Gastroesophageal sphincter (tissue), 4 donors: ENCODE data around the gene PPM1H. TPM values are rescaled to one million over a fixed set of nuclear protein-coding genes. Genes with fewer than 3 reads are reported as not detected.

Experiments
- ATAC-seq: fragments of 150-250 bp; one replicate; pipeline ENCODE4 v1.9.1; 2016; ENCODE audit warnings: mild to moderate bottlenecking, moderate library complexity
- H3K27ac ChIP-seq, 4 donors: fragments of 200-600 bp; sonication (generic) in 3 of 4; 1 replicate in 3 of 4; 2 replicates in 1 of 4; pipeline ENCODE4 v1.5.1; 2016 to 2019
- H3K27me3 ChIP-seq: fragments of 200-600 bp; sonication (generic); one replicate; pipeline ENCODE4 v1.5.1; 2019
- H3K36me3 ChIP-seq, 2 donors: fragments of 200-600 bp; sonication (generic); one replicate each; pipeline ENCODE4 v1.5.1; 2019; ENCODE audit warnings: control low read depth in 1 of 2
- H3K4me1 ChIP-seq, 3 donors: fragments of 200-600 bp; sonication (generic); 1 replicate in 2 of 3; 2 replicates in 1 of 3; pipeline ENCODE4 v1.5.1; 2016 to 2019; ENCODE audit warnings: control low read depth in 2 of 3
- H3K4me3 ChIP-seq, 2 donors: fragments of 200-600 bp; sonication (generic); one replicate each; pipeline ENCODE4 v1.5.1; 2019; ENCODE audit warnings: mild to moderate bottlenecking in 1 of 2, moderate library complexity in 1 of 2
- H3K9me3 ChIP-seq, 3 donors: fragments of 200-600 bp; sonication (generic); one replicate each; pipeline ENCODE4 v1.5.1; 2017 to 2019; ENCODE audit warnings: control low read depth in 2 of 3
- EP300 ChIP-seq: sonication (generic); formaldehyde crosslinking; IDR thresholded peaks from one replicate; pipeline ENCODE4 v1.6.1; 2017; ENCODE audit warnings: antibody characterized with exemption, mild to moderate bottlenecking
- POLR2A ChIP-seq, 2 donors: fragments of 450-650 bp; IDR thresholded peaks; one replicate each; pipeline ENCODE4 v1.6.1; 2017; ENCODE audit warnings: antibody characterized with exemption in 2 of 2, mild to moderate bottlenecking in 2 of 2, moderate library complexity in 1 of 2
- POLR2AphosphoS5 ChIP-seq: sonication (generic); formaldehyde crosslinking; IDR thresholded peaks from one replicate; pipeline ENCODE4 v1.6.1; 2017; ENCODE audit warnings: antibody characterized with exemption
- WGBS, 2 donors: methylation state at CpG; one replicate each; pipeline ENCODE4 v1.1.5; 2018; ENCODE audit warnings: low coverage in 1 of 2; 5-methylcytosine and 5-hydroxymethylcytosine counted together
- total RNA-seq, 4 donors: library from RNA; depleted of rRNA; stranded (reverse); fragments of >200 nt; gene quantifications; one replicate each; pipeline ENCODE4 v1.1.0, GENCODE V29; 2016
- TF ChIP-seq, protein P1 (sequence below), 4 experiments: fragments of 200-600 bp in 2 of 4; fragments of 450-650 bp in 2 of 4; sonication (generic) in 1 of 4; IDR thresholded peaks; one replicate each; pipeline ENCODE4 v1.5.1; 2017 to 2019; ENCODE audit warnings: antibody characterized with exemption in 4 of 4, mild to moderate bottlenecking in 2 of 4, moderate library complexity in 2 of 4

PPM1H gene
- total RNA-seq, 4 donors from 2014 or later = 1.3 to 1.9 (median 1.6) TPM

DNA sequence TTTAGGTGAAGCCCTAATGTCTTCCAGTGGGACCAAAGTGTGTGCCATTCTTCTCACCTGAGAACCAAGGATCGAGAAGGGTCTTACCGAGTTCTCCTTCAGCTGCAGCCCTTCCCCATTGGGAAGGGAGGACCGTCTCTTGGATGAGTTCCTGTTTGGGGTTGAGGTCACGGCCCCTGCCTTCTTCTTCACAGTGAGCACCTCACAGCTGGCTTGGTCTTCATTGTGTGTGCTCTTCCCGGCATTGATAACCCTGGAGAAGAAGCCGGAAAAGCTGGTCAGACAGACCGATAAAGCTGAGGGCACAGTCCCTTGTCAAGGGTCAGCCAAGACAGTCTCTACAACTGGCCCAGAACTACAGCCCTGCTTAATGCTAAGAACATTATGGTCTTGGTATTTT is 102.9 kb downstream of the PPM1H start:
- Histone ChIP-seq H3K9me3 (no peaks in the 10 kb centered on the region), H3K27ac (no peak overlapping the region), H3K36me3 (no peaks in the 10 kb centered on the region), H3K4me3 (no peak overlapping the region), H3K4me1 (no peaks in the 10 kb centered on the region), H3K27me3 (no peaks in the 10 kb centered on the region)
- TF ChIP-seq, protein P1, sequence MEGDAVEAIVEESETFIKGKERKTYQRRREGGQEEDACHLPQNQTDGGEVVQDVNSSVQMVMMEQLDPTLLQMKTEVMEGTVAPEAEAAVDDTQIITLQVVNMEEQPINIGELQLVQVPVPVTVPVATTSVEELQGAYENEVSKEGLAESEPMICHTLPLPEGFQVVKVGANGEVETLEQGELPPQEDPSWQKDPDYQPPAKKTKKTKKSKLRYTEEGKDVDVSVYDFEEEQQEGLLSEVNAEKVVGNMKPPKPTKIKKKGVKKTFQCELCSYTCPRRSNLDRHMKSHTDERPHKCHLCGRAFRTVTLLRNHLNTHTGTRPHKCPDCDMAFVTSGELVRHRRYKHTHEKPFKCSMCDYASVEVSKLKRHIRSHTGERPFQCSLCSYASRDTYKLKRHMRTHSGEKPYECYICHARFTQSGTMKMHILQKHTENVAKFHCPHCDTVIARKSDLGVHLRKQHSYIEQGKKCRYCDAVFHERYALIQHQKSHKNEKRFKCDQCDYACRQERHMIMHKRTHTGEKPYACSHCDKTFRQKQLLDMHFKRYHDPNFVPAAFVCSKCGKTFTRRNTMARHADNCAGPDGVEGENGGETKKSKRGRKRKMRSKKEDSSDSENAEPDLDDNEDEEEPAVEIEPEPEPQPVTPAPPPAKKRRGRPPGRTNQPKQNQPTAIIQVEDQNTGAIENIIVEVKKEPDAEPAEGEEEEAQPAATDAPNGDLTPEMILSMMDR (IDR thresholded peaks at IDR 0.05) = no peak
- TF ChIP-seq POLR2A (IDR thresholded peaks at IDR 0.05) = no peak
- no peak for TF ChIP-seq POLR2AphosphoS5
- no peak for TF ChIP-seq EP300
- 93 to 100% methylated on average over 1 to 3 of the region's 7 CpGs for WGBS, 2 donors
- ATAC-seq = no peak

DNA sequence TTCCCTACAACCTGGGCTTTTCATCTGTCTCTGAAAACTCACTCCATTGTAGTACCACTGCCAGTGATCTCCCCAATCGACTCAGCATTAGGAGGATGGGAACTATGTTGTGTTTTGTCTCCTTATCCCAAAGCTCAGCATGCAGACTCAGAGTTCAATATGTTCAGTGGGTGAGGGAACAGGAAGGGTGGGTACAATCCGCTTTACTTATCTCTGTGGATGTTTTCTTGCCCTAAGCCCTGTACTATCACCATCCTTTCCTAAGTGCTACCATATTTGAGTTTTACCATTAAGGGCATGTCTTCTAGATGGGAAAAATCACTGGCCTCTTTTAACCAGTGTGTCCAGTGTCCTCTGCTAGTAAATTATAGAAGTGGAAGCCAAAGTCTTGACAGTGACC is 107.1 kb downstream of the PPM1H start:
- Histone ChIP-seq H3K27me3 (no peaks in the 10 kb centered on the region), H3K4me3 (no peak overlapping the region), H3K27ac (no peak overlapping the region), H3K36me3 (no peaks in the 10 kb centered on the region), H3K9me3 (no peaks in the 10 kb centered on the region), H3K4me1 (no peaks in the 10 kb centered on the region)
- TF ChIP-seq POLR2A (IDR thresholded peaks at IDR 0.05) (no peak), EP300 (no peak), POLR2AphosphoS5 (no peak)
- TF ChIP-seq, protein P1 (IDR thresholded peaks at IDR 0.05) = no peak
- 88 to 93% methylated on average over 1 to 2 of the region's 2 CpGs for WGBS, 2 donors
- ATAC-seq = no peak

DNA sequence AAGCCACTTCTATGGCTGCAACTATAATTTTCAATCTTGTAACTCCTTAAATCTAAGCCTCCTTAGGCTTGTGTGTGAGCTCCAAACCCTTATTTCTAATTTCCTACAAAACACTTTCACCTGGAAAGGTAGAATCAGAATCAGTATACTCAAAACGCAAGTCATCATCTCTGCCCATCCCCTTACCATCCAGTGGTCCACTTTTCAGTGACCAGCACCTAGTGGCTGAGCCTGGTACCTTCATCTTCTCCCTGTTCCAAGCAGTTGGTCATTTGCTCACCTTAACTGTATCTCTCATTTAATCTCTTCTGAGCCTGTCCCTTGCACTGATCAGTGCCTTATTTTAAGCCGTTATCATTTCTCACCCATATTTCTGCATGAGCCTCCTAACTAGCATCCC is 107.9 kb downstream of the PPM1H start:
- TF ChIP-seq EP300 (no peak), POLR2A (IDR thresholded peaks at IDR 0.05) (no peak), POLR2AphosphoS5 (no peak)
- Histone ChIP-seq H3K4me1 (no peaks in the 10 kb centered on the region), H3K36me3 (no peaks in the 10 kb centered on the region), H3K9me3 (no peaks in the 10 kb centered on the region), H3K27me3 (no peaks in the 10 kb centered on the region), H3K27ac (no peak overlapping the region), H3K4me3 (no peak overlapping the region)
- ATAC-seq = no peak
- WGBS, 2 donors = 92 to 94% methylated on average over 2 of the region's 2 CpGs

DNA sequence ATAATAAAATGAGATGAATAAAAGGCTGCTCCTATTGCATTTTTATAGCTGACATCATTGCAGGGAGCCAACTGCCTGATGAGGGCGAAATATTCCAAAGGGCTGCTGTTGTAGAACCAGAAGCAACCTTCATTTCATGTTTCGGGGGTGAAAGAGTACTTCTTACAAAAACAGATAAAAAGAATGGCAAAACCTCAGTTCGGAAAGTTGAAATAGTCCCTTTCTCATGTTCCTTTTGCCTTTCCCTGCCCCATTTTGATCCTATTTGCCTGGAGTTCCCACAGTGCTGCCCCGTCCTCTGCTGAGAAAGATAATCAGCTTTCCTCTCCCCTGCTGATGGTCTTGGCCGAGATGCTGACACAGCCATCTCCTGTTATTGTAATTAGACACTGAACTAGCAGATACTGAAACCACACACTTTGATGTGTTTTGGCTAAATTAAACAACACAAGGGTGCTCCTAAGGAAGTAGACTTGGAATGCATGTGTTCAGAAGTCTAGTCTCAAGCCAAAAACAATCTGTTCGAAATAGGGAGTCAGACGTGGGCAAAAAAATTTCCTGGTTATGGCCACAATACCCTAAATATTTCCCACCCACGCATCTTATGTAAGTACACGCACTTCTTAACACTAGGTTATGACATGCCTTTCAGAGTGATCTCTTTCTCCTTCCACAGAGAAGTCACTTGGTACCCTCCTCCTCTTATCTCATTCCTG is 117.2 kb downstream of the PPM1H start:
- ATAC-seq = no peak
- peaks cover 0 to 8% (median 0%) of the 10 kb centered on the region in 3 donors for H3K4me1 ChIP-seq
- H3K9me3 ChIP-seq = no peaks in the 10 kb centered on the region
- TF ChIP-seq, protein P1 (IDR thresholded peaks at IDR 0.05) = no peak
- no peak for TF ChIP-seq POLR2AphosphoS5
- TF ChIP-seq EP300 = no peak
- no peak for TF ChIP-seq POLR2A (IDR thresholded peaks at IDR 0.05)
- peaks cover 9% of the 10 kb centered on the region for H3K27me3 ChIP-seq
- no peaks in the 10 kb centered on the region for H3K36me3 ChIP-seq
- no peak overlapping the region for H3K4me3 ChIP-seq
- WGBS, 2 donors = 41 to 53% methylated on average over 5 to 9 of the region's 9 CpGs
- H3K27ac ChIP-seq = peak overlapping the region in 1 of 4 donors; percentile 29

DNA sequence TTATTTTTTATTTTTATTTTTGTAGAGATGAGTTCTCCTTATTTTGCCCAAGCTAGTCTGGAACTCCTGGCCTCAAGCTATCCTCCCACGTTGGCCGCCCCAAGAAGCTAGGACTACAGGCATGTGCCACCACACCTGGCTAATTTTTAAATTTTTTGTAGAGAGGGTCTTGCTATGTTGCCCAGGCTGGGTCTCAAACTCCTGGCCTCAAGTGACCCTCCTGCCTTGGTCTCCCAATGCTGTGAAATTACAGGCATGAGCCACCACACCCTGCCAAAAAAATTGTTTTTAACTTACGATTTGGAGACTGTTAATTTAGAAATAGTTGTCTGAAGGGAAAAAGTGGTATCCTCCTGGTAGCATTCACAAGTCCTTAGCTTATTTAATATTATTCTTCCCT is 120.7 kb downstream of the PPM1H start:
- no peaks in the 10 kb centered on the region for H3K36me3 ChIP-seq
- no peaks in the 10 kb centered on the region for H3K27me3 ChIP-seq
- H3K4me3 ChIP-seq = no peak overlapping the region
- ATAC-seq = no peak
- H3K9me3 ChIP-seq = no peaks in the 10 kb centered on the region
- WGBS, 2 donors = 56 to 81% methylated on average over 1 to 3 of the region's 3 CpGs
- H3K27ac ChIP-seq = no peak overlapping the region
- peaks cover 0 to 8% (median 0%) of the 10 kb centered on the region in 3 donors for H3K4me1 ChIP-seq
- TF ChIP-seq POLR2A (IDR thresholded peaks at IDR 0.05) (no peak), POLR2AphosphoS5 (no peak), EP300 (no peak)
- TF ChIP-seq, protein P1 (IDR thresholded peaks at IDR 0.05) = no peak
